Measurements from ENCODE around the gene KRT76. TPM values are rescaled to one million over a fixed set of nuclear protein-coding genes. Genes with fewer than 3 reads are reported as not detected.

The KRT76 gene
- total RNA-seq, 2 donors from 2014 or later = not detected

DNA sequence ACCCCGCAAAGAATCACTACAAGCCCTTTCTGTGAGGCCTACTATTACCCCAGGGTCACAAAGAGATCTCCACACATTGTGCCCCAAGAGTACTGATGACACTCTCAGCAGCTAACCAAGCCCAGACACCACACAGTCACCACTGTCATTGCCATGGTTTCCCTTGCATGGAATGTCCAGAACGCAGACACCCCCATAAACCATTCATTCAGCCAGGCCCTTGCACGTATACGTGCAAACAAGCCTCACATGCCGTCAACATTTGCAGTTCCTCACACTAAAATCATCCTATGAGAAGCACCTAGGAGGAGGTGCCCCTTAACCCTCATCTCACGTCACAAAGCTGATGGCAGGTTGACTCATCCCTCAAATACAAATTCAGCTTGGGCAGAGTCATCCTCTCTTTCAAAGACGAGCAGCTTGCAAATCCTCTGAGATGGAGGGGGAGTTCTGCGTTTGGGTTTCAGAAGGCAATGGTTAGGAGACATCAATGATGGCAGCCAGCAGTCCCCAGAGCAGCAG lies 56.7 kb downstream of the KRT76 start:
- DNase-seq = no peak
- intact Hi-C loops (cut with DNase I) = no loop called here

More for the DNA sequence above, 56.7 kb downstream of the KRT76 start:
- no peak for ATAC-seq

Other genes with a start within 250 kb of the KRT76 start
- gene KRT71, start 224.2 kb downstream of the KRT76 start, total RNA-seq = not detected
- gene KRT74, start 203.5 kb downstream of the KRT76 start, total RNA-seq = not detected
- not detected for gene KRT72, start 175.9 kb downstream of the KRT76 start, total RNA-seq
- gene KRT73, start 158.8 kb downstream of the KRT76 start, total RNA-seq = not detected
- not detected for gene KRT2, start 125.1 kb downstream of the KRT76 start, total RNA-seq
- gene KRT1, start 96.9 kb downstream of the KRT76 start, total RNA-seq = under 1 TPM in 1 of 2 donors, not detected in 1; 0.18 TPM
- gene KRT77, start 73.8 kb downstream of the KRT76 start, total RNA-seq = not detected
- gene KRT3, start 18.8 kb upstream of the KRT76 start, total RNA-seq = not detected
- not detected for gene KRT4, start 36.8 kb upstream of the KRT76 start, total RNA-seq
- gene KRT79, start 57.0 kb upstream of the KRT76 start, total RNA-seq = under 1 TPM; 0.16 to 0.77 TPM
- not detected for gene KRT78, start 71.6 kb upstream of the KRT76 start, total RNA-seq
- gene KRT8, start 127.7 kb upstream of the KRT76 start, total RNA-seq = 100 to 1,000 TPM; 194 to 233 TPM
- gene KRT18, start 171.8 kb upstream of the KRT76 start, total RNA-seq = 10 to 100 TPM; 37.0 to 53.3 TPM
- 100 to 1,000 TPM; 332 to 341 TPM for gene EIF4B, start 229.1 kb upstream of the KRT76 start, total RNA-seq

Measured in left cardiac atrium (tissue), 4 donors.